Activated gamma-delta T cell treated with anti-CD3 and anti-CD28 coated beads, Interleukin-2, amount 50 U/mL, for 16 hours (primary cell): ENCODE results near the gene ZNF560.

ENCODE experiments used
- DNase-seq: peaks from one replicate; pipeline ENCODE4 v3.0.0-alpha.2; 2020; ENCODE audit warnings: low read depth

ZNF560 gene

GRCh38 chr19:9435279-9436268 is 62.8 kb downstream of the ZNF560 start, which contains the start of gene ZNF266:
Gene ZNF266 (minus strand): TSS chr19:9435573. CDS start chr19:9420089, 15,484 bp downstream.
- DNase-seq, result peak; percentile 85

- no peak for DNase-seq
These were observed 66.9 kb downstream of the ZNF560 start for GRCh38 chr19:9431475-9431874.

GRCh38 chr19:9430444-9430843 is 68.0 kb downstream of the ZNF560 start:
- DNase-seq, result no peak

- no peak for DNase-seq
These were observed 70.5 kb downstream of the ZNF560 start for GRCh38 chr19:9427941-9428340.
